Activated T-cell treated with anti-CD3 and anti-CD28 coated beads for 4 hours (primary cell): ENCODE measurements around the gene DDX28.
"Not testable (repeated sequence)": the region's sequence is repeated elsewhere in the genome, so short reads cannot be mapped to it uniquely, and the experiment has no call there.

Experiments used
- DNase-seq: peaks from one replicate; pipeline ENCODE4 v3.0.0-alpha.2; 2020

The DDX28 gene

GRCh38 chr16:68035227-68035626 is 12.2 kb upstream of the DDX28 start:
- no peak for DNase-seq

- no peak for DNase-seq
Measured at GRCh38 chr16:68033101-68033500, 10.1 kb upstream of the DDX28 start.

DNA sequence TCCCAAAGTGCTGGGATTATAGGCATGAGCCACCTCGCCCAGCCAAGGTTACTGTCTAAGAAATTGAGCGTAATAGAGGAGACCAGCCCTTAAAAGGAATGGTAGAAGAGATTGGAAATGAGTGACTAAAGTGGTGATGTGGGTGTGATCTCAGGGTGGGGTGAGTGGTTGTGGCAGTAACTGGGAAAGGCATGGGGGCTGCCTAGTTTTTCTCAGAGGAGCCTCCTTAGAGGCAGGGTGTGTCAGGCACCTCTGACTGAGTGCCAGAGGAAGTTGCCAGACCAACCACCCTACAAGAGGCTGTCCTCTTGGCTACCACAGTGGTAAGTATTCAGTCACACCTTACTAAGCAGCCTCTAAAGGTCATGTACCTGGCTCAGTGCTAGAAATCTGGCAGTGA is 8.9 kb upstream of the DDX28 start:
- DNase-seq = no peak

- DNase-seq = not testable (repeated sequence)
Measured at GRCh38 chr16:68030108-68030507, 7.1 kb upstream of the DDX28 start.

- no peak for DNase-seq
Measured at GRCh38 chr16:68028996-68029395, 6.0 kb upstream of the DDX28 start.

GRCh38 chr16:68022278-68022727 is 729 bp downstream of the DDX28 start:
- DNase-seq = no peak

DNA sequence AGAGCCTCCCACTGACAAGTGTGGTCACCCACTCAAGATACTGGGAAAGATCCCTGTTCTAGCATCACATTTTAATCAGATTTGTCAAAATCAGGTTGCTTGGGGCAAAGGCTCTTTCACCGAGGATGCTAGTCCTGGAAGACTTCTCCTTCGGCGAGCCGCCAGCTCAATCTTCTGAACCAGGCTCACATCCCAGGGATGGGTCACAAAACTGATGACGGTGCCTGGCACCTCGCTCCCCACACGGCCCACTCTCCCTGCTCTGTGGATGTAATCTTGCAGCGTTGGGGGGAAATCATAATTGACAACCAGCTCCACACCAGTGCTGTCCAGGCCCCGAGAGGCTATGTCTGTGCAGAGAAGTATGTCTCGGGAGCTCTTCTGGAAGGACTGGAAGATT is 1.5 kb downstream of the DDX28 start:
- DNase-seq = no peak

GRCh38 chr16:68019167-68019680 is 3.8 kb downstream of the DDX28 start:
- DNase-seq = no peak

DNA sequence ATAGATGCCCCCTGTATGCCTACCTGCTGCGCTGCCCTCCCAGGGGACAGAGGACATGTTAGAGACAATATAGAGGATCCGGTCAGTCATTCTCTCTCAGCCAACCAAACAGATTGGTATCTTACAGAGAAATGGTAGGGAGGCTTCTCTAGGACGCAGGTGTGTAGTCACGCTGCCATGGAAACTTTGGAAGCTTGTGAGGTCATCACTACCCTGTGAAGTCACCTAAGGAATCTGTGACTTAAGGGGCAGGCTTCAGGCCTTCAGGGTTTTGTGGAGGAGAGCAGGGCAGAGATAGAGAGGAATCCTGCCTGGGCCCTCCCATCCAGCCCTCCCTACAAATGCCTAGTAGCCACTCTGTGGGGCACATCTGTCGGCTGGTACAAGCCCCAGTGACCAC is 7.4 kb downstream of the DDX28 start, which contains the start of gene DPEP2NB:
TSS of gene DPEP2NB (minus strand) at position 231 of the 400 bp plus-strand sequence. CDS start at position 90, 141 bp downstream.
- DNase-seq = no peak

DNA sequence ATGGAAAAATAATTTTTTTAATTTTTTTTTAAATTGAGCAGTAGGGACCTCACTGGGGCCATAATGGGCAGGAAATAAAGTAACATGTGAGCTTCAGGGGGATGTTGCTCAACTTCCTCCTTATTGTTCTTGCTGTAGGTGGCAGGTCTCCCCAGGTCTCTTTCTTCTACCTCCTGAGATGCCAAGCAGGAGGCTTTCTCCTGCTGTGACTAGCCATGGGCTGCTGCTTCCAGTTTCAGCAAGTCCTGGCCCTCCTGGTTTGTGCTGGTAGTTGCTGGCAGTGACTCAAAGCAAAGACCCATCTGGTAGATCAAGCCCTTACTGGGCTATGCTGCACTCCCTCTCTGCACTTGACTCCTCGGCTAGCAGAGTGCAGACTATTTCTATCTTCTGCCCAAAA is 9.6 kb downstream of the DDX28 start:
- DNase-seq = no peak

GRCh38 chr16:68009872-68010271 is 13.2 kb downstream of the DDX28 start:
- not testable (repeated sequence) for DNase-seq

GRCh38 chr16:68009157-68009735 is 13.8 kb downstream of the DDX28 start:
- DNase-seq = no peak

DNA sequence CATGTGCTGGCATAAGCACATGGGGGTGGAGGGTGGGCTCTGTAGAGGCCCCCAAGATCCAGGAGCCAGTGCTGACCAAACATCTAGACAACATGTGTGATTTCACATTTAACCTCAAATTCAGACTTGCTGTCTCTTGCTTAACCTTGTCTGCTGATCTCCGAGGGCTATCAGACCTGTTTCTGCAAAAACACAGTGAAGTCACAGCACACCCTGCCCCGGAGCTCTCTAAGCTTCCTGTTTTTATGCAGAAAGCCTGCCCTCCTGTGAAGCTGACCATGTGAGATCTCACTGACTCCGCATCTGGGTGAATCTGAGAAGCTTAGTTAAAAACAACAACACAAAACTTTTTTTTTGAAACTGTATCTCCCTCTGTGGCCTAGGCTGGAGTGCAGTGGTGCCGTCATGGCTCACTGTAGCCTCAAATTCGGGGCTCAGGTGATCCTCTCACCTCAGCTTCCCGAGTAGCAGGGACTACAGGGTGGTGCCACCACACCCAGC is 17.2 kb downstream of the DDX28 start:
- no peak for DNase-seq

DNA sequence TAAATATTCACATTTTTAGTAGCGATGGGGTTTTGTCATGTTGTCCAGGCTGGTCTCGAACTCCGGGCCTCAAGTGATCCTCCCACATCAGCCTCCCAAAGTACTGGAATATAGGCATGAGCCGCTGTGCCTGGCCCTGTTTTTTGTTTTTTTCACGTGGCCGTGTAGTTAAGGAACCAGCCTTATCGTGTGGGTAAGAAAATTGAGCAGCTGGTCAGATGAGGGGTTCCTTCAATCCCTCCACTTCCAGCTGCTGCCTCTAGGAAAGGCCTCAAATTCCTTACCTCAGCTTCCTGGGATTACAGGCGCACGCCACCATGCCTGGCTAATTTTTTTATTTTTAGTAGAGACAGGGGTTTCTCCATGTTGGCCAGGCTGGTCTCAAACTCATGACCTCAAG is 17.8 kb downstream of the DDX28 start:
- DNase-seq = no peak

DNA sequence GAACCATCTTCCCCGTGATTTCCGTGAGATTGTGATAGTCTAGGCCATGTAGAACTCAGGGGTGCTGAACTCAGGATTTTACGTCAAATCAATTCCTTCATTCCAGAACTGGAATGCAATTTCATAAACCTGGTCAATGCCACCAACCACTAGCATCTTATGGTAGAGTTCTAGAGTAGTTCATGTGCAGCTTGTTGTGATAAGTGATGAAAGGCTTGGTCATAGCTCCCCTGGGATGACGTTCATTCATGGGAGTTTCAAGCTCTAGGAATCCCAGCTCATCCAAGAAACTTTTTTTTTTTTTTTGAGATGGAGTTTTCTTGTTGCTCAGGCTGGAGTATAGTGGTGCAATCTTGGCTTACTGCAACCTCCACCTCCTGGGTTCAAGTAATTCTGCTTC is 20.0 kb downstream of the DDX28 start:
- no peak for DNase-seq

DNA sequence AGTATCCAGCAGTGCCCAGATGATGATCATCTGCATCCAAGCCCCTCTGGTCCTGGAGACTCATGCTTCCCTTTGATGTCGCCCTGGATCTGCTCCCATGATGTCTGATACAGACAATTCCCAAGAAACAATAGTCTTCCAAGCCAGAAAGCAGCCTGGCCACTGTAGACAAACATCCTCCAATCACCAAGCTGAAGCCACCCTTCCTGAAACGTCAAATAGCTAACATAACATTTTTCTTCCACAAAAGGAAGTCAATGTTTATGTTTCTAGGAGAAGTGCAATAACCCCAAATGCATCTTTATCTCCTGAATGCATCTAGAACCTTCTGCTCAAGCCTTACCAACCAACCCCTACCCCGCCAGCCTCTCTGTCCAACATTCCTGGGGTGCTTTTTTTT is 22.6 kb downstream of the DDX28 start:
- no peak for DNase-seq

GRCh38 chr16:67999985-68000384 is 23.0 kb downstream of the DDX28 start:
- DNase-seq = no peak

DNA sequence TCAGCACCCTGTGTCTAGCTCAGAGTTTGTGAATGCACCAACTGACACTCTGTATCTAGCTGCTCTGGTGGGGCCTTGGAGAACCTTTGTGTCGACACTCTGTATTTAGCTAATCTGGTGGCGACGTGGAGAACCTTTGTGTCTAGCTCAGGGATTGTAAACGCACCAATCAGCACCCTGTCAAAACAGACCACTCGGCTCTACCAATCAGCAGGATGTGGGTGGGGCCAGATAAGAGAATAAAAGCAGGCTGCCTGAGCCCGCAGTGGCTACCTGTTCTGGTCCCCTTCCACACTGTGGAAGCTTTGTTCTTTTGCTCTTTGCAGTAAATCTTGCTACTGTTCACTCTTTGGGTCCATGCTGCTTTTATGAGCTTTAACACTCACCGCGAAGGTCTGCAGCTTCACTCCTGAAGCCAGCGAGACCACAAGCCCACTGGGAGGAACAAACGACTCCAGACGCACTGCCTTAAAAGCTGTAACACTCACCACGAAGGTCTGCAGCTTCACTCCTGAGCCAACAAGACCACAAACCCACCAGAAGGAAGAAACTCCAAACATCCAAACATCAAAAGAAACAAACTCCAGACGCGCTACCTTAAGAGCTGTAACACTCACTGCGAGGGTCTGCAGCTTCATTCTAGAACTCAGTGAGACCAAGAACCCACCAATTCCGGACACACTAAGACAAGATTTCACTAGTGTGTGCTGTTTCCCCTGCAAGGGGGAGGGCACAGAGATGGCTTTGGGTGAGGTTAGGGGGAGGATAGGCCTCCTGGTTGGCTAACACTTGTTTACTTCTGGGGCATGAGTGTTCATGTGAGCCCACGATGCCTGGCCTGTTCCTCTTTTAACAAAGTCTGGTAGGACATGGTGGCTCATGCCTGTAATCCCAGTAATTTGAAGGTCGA is 24.0 kb downstream of the DDX28 start, which contains the start of gene DPEP2:
TSS of gene DPEP2 (minus strand) at position 706 of the 910 bp plus-strand sequence. CDS start 6,272 bp downstream, outside the sequence.
- peak; percentile 28 for DNase-seq

DNA sequence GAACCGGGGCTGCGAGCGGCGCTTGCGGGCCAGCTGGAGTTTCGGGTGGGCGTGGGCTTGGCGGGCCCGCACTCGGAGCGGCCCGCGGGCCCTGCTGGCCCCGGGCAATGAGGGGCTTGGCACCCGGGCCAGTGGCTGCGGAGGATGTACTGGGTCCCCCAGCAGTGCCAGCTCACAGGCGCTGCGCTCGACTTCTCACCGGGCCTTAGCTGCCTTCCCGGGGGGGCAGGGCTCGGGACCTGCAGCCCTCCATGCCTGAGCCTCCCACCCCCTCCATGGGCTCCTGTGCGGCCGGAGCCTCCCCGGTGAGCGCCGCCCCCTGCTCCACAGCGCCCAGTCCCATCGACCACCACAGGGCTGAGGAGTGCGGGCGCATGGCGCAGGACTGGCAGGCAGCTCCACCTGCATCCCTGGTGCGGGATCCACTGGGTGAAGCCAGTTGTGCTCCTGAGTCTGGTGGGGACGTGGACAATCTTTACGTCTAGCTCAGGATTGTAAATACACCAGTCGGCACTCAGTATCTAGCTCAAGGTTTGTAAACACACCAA is 24.7 kb downstream of the DDX28 start:
- DNase-seq = not testable (repeated sequence)

- no peak for DNase-seq
Measured at GRCh38 chr16:67996666-67997065, 26.4 kb downstream of the DDX28 start.

DNA sequence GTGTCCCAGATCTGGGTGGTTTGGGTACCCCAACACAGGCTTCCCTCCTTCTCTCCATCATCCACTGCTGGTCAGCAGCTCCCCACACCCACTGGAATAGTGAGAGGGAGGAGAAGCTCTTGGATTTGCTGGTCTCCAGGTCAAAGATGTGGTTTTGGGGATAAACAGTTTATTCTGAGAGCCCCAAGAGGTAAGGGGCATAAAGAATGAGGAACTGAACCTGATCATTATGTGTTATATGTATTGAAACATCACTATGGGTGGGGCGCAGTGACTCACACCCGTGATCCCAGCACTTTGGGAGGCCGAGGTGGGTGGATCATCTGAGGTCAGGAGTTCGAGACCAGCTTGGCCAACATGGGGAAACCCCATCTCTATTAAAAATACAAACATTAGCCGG is 27.6 kb downstream of the DDX28 start:
- DNase-seq = no peak

DNA sequence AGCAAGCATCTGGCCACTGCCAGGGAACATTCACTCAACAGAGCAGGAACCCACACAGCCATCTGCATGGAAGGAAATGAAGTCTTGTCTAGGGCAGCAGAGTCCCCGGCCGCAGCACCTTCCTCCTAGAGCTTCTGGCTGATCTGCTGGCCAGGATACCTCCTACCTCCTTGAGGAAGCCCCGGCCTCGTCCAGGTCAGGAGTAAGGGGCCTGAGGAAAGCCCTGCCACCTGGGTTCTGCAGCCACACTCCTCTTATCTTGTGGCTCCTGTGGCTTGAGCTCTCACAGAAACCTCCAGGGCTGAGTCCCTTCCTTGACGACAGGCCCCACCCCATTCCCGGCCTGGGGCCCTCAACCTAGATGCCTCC is 29.0 kb downstream of the DDX28 start:
- DNase-seq = not testable (repeated sequence)
